HUES64 (cell line): ENCODE measurements around the gene ETV4. TPM values are rescaled to one million over a fixed set of nuclear protein-coding genes. Genes with fewer than 3 reads are reported as not detected.

Source experiments
- H3K27ac ChIP-seq: 2 replicates; pipeline ENCODE4 v1.7.0; 2013; ENCODE audit warnings: low read depth, low read length, inconsistent platforms
- H3K27me3 ChIP-seq: 2 replicates; pipeline ENCODE4 v1.6.1; 2013; ENCODE audit warnings: mild to moderate bottlenecking, low read length; ENCODE audit not compliant: insufficient read depth
- H3K36me3 ChIP-seq: 2 replicates; pipeline ENCODE4 v1.6.1; 2013; ENCODE audit warnings: mild to moderate bottlenecking, low read length; ENCODE audit not compliant: insufficient read depth
- H3K4me1 ChIP-seq: 2 replicates; pipeline ENCODE4 v1.6.1; 2013; ENCODE audit warnings: mild to moderate bottlenecking, low read length, moderate library complexity; ENCODE audit not compliant: insufficient read depth
- H3K4me3 ChIP-seq: 2 replicates; pipeline ENCODE4 v1.5.1; 2013; ENCODE audit warnings: mild to moderate bottlenecking, low read length, moderate library complexity
- H3K9ac ChIP-seq: 2 replicates; pipeline ENCODE4 v1.6.1; 2013; ENCODE audit warnings: mild to moderate bottlenecking, low read depth, low read length
- H3K9me3 ChIP-seq: 2 replicates; pipeline ENCODE4 v1.6.1; 2013; ENCODE audit warnings: low read depth, low read length; ENCODE audit not compliant: insufficient read depth
- WGBS: fragments of 150-250, 120-280 bp; methylation state at CpG from one replicate; pipeline ENCODE4 v1.1.7; 2013; ENCODE audit warnings: missing lambda C conversion rate; 5-methylcytosine and 5-hydroxymethylcytosine counted together
- polyA plus RNA-seq, 2 experiments: library from polyadenylated mRNA; stranded (reverse); fragments of 50-300 nt; gene quantifications; one replicate each; pipeline ENCODE4 v1.2.3, GENCODE V29; 2013

The ETV4 gene
- polyA plus RNA-seq (2013, experiment 1 of 2), result 86.7 TPM
- 87.0 TPM for polyA plus RNA-seq (2013, experiment 2 of 2)

DNA sequence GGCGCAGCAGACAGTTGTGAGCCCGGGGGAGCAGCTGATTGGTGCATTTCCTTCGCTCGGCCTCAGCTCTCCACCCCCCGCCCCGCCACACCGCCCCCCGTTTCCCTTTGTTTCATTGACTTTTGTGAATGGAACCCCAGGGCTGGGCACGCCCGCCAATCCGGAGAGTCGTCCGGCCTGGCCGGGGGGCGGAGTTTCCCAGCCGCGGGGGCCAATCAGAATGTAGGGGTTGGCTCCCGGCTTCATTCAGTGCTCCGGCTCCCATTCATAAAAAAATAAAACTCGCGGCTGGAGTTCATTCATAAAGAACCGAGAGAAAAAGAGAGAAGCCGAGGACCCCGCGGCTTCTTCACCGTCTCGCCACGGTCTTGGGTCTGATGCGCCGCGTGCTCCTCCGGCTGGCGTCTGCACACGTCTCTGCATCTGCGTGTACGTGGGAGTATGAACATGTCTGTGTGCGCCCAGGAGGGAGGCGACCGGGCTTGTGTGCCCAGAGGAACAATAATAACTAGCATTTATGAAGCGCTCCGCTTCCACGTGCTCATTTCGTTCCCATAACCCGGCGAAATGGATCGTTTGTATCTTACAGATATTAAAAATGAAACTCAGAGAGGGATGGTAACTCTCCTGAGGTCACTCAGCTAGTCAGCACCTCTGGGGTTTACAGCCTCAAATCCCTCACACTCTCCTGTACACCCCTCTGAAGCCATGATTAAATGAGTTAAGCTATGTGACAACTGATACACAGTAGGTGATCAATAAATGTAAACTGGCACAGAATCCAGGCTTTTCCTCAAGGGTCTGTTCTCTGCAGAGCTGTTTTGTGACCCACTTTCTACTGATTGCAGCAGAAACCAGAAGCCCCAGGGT, at the start of gene ETV4:
ETV4 (minus strand) TSS at position 22 of the 870 bp plus-strand sequence. CDS start 723 bp downstream, outside the sequence.
- Histone ChIP-seq H3K4me3 (peak within 1 kb of the TSS; percentile 76), H3K27ac (peak within 1 kb of the TSS; percentile 88), H3K36me3 (no peaks in the 10 kb centered on the region), H3K27me3 (peaks cover 18% of the 10 kb centered on the region), H3K4me1 (peaks cover 48% of the 10 kb centered on the region), H3K9me3 (no peaks in the 10 kb centered on the region), H3K9ac (peak within 1 kb of the TSS; percentile 83)
- WGBS, result 2% methylated on average over 46 of the region's 46 CpGs

DNA sequence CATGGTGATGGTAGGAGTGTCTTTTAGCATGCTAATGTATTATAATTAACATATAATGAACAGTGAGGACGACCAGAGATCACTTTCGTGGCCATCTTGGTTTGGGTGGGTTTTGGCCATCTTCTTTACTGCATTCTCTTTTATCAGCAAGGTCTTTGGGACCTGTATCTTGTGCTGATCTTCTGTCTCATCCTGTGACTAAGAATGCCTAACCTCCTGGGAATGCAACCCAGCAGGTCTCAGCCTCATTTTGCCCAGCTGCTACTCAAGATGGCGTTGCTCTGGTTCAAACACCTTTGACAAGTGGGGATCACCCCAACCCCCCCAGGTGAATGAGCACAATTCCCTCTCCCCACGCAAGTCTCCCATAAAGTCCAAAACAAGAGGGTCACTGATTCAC, 49.3 kb upstream of the ETV4 start:
- Histone ChIP-seq H3K36me3 (no peaks in the 10 kb centered on the region), H3K9ac (no peak overlapping the region), H3K27ac (no peak overlapping the region), H3K4me1 (peaks cover 16% of the 10 kb centered on the region), H3K27me3 (no peaks in the 10 kb centered on the region), H3K4me3 (no peak overlapping the region), H3K9me3 (no peaks in the 10 kb centered on the region)
- WGBS, result 77% methylated on average over 4 of the region's 4 CpGs

DNA sequence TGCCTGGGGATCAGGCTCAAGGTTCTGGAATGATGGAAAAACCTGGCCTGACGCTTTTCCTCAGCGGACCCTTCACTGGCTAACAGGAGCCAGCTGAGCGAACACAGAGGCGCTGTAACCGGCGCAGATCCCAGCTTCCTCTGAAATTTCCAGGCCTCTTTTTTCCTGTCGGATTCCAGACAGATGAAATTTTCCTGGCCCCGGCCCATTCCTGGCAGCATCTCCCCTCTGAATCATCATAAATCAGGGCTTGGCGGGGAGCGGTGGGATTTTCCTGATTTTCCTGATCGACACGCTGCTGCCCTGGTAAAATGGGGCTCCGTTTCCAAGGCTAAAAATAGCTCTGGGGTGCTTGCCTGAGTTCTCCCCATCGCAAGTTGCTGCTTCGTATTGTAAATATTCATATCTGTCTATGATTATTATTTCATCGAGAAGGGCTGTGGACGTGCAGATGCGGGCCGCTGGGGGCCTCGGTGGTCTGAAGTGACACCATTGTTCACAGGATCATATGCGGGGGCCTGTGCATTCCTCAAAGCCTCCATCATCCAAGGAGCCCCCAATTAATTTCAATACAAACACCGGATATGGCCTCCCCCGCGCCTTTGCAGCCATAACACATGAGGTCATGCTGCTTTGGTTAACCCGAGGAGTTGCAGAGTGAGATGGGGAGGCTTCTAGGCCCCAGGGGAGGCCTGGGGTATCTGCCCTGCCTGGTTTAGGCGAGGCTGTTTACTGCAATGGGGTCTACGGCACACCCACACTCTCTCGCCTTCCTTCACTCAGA, 45.8 kb upstream of the ETV4 start:
- no peaks in the 10 kb centered on the region for H3K36me3 ChIP-seq
- H3K9me3 ChIP-seq, result no peaks in the 10 kb centered on the region
- 76% methylated on average over 28 of the region's 28 CpGs for WGBS
- H3K27ac ChIP-seq, result 0 out of 2 replicates have a peak overlapping the region, but pooled peaks have one; percentile 24
- peaks cover 13% of the 10 kb centered on the region for H3K4me1 ChIP-seq
- H3K27me3 ChIP-seq, result no peaks in the 10 kb centered on the region
- H3K9ac ChIP-seq, result no peak overlapping the region
- no peak overlapping the region for H3K4me3 ChIP-seq

GRCh38 chr17:43591001-43591400, 44.9 kb upstream of the ETV4 start:
- H3K27ac ChIP-seq, result no peak overlapping the region
- no peaks in the 10 kb centered on the region for H3K36me3 ChIP-seq
- H3K4me1 ChIP-seq, result peaks cover 13% of the 10 kb centered on the region
- H3K9me3 ChIP-seq, result no peaks in the 10 kb centered on the region
- WGBS, result 94% methylated on average over 3 of the region's 3 CpGs
- H3K27me3 ChIP-seq, result no peaks in the 10 kb centered on the region
- H3K4me3 ChIP-seq, result no peak overlapping the region
- H3K9ac ChIP-seq, result no peak overlapping the region

GRCh38 chr17:43588664-43589435, 42.7 kb upstream of the ETV4 start:
- H3K4me1 ChIP-seq, result peaks cover 13% of the 10 kb centered on the region
- H3K36me3 ChIP-seq, result no peaks in the 10 kb centered on the region
- no peak overlapping the region for H3K27ac ChIP-seq
- WGBS, result 91% methylated on average over 9 of the region's 9 CpGs
- no peak overlapping the region for H3K9ac ChIP-seq
- H3K4me3 ChIP-seq, result no peak overlapping the region
- no peaks in the 10 kb centered on the region for H3K27me3 ChIP-seq
- no peaks in the 10 kb centered on the region for H3K9me3 ChIP-seq

- Histone ChIP-seq H3K9ac (no peak overlapping the region), H3K4me3 (no peak overlapping the region), H3K36me3 (no peaks in the 10 kb centered on the region), H3K9me3 (no peaks in the 10 kb centered on the region), H3K27ac (no peak overlapping the region), H3K4me1 (peaks cover 13% of the 10 kb centered on the region), H3K27me3 (no peaks in the 10 kb centered on the region)
- 94% methylated on average over 2 of the region's 2 CpGs for whole genome bisulfite sequencing
Observed at GRCh38 chr17:43588121-43588520, 42.0 kb upstream of the ETV4 start.

DNA sequence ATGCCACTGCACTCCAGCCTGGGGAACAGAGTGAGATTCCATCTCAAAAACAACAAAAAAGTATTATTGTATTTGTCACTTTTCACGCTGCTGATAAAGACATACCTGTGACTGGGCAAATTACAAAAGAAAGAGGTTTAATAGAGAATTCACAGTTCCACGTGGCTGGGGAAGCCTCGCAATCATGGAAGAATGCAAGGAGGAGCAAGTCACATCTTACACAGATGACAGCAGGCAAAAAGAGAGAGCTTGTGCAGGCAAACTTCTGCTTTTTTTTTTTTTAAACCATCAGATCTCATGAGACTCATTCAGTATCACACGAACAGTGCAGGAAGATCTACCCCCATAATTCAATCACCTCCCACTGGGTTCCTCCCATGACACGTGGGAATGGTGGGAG, 41.5 kb upstream of the ETV4 start:
- no peak overlapping the region for H3K4me3 ChIP-seq
- no peaks in the 10 kb centered on the region for H3K9me3 ChIP-seq
- H3K27ac ChIP-seq, result no peak overlapping the region
- 92% methylated on average over 4 of the region's 5 CpGs for WGBS
- H3K9ac ChIP-seq, result no peak overlapping the region
- no peaks in the 10 kb centered on the region for H3K36me3 ChIP-seq
- peaks cover 13% of the 10 kb centered on the region for H3K4me1 ChIP-seq
- H3K27me3 ChIP-seq, result no peaks in the 10 kb centered on the region

DNA sequence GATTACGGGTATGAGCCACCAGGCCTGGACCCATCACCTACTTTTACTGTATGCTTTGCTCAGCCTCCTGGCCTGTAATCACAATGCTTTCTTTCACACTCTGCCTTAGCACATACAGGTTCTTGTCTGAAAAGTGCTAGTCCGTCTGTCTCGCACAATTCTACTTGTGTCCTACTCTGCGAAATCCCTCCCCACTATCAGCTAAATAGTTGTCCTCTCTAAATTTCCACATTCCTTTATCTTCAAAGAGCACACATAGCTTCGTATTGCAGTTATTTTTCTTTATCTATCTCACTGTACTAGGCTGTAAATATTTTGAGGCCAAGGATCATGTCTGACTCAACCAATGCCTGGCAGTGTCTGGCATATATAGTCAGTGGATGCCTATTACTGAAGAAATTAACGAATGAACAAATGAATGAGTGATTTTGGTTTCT, 38.5 kb upstream of the ETV4 start:
- Histone ChIP-seq H3K9me3 (no peaks in the 10 kb centered on the region), H3K36me3 (no peaks in the 10 kb centered on the region), H3K4me3 (no peak overlapping the region), H3K4me1 (peaks cover 3% of the 10 kb centered on the region), H3K27ac (no peak overlapping the region), H3K9ac (no peak overlapping the region), H3K27me3 (no peaks in the 10 kb centered on the region)
- 93% methylated on average over 6 of the region's 6 CpGs for WGBS

DNA sequence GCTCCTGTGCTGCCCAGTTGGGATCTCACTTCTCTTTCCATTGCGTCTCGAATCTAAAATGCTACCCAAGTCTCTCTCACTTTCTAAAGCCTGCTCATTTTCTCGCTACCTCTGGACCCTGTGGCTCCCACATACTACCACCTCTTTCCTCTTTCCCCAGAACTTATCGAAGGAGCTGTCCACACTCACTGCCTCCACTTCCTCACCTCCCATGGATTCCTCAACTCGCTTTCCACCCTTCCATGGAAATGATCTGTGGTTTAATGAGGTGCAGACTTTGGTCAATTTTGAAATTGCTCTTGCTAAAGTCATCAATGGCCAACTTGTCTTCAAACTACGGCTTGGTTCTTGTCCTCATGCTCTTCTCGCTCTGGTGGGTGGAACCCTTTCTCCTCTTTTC, 37.2 kb upstream of the ETV4 start:
- no peaks in the 10 kb centered on the region for H3K9me3 ChIP-seq
- H3K27me3 ChIP-seq, result no peaks in the 10 kb centered on the region
- 96% methylated on average over 6 of the region's 7 CpGs for WGBS
- peaks cover 17% of the 10 kb centered on the region for H3K4me1 ChIP-seq
- no peak overlapping the region for H3K27ac ChIP-seq
- H3K9ac ChIP-seq, result no peak overlapping the region
- H3K4me3 ChIP-seq, result no peak overlapping the region
- no peaks in the 10 kb centered on the region for H3K36me3 ChIP-seq

- Histone ChIP-seq H3K4me1 (peaks cover 30% of the 10 kb centered on the region), H3K36me3 (no peaks in the 10 kb centered on the region), H3K27ac (no peak overlapping the region), H3K9me3 (no peaks in the 10 kb centered on the region), H3K9ac (no peak overlapping the region), H3K4me3 (no peak overlapping the region), H3K27me3 (no peaks in the 10 kb centered on the region)
- WGBS, result 88% methylated on average over 4 of the region's 4 CpGs
Observed at GRCh38 chr17:43581613-43582012, 35.5 kb upstream of the ETV4 start.
